ENCODE results near the gene RAB6B.

RAB6B gene

GRCh38 chr3:133872161-133872560, 23.5 kb downstream of the RAB6B start:
- TF ChIP-seq CTCF (IDR thresholded peaks at IDR 0.05): no peak

- no peak for TF ChIP-seq CTCF (IDR thresholded peaks at IDR 0.05)
Measured at GRCh38 chr3:133871368-133872090, 24.2 kb downstream of the RAB6B start.

DNA sequence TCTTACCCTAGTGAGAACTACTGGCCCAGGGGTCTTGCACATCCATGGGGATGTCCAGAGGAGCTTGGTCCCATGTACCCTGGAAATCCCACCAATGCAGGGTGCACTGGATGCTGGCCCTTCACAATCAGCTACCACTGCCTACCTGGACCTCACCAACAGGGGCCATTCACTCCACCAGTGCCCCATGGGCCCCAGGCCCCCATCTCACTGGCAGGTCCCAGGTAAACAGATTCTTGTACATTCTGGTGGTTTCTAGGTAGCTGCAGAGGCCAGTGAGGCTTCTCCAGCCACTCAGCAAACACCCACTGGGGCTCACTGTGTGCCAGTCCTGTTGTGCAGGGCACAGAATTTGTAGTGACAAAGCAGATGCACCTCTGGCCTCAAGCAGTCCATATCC, 24.9 kb downstream of the RAB6B start:
- no peak for TF ChIP-seq CTCF (IDR thresholded peaks at IDR 0.05)

GRCh38 chr3:133869586-133869985, 26.1 kb downstream of the RAB6B start:
- TF ChIP-seq CTCF (IDR thresholded peaks at IDR 0.05): no peak

DNA sequence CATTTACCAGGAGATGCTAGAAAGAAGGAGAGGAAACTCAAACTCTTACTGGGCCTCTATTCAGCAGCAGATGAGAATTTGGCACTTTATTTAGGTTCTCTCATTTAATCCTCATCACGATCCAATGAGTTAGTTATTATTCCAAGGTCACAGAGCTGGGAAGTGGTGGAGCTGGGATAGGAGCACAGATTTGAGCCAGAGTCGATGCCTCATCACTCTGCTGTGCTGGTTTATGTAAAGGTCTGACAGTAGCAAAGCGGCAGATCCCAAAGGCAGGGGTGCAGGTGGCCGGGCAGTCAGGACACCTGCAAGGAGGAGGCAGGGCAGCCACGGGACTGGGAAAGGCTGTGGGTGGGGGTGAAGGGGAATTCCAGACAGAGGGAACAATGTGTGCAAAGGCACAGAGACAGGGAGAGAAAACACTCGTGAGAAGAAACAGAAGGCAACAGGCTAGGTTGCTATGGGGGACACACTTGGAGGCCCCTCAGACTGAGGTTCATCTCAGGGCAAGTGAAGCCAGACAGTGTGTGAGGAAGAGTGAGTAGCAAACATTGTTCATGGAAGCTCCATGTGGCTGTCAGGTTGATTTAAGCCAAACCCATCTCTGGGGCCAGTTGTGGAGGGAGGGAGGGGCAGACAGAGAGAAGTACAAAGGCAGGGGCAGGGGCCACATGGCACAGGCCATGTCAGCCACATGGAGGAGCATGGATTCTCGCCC, 26.8 kb downstream of the RAB6B start:
- no peak for TF ChIP-seq CTCF (IDR thresholded peaks at IDR 0.05)

GRCh38 chr3:133868186-133868585, 27.5 kb downstream of the RAB6B start:
- no peak for TF ChIP-seq CTCF (IDR thresholded peaks at IDR 0.05)

GRCh38 chr3:133866141-133866540, 29.5 kb downstream of the RAB6B start:
- no peak for TF ChIP-seq CTCF (IDR thresholded peaks at IDR 0.05)

All from LNCAP (cell line).